B cell (primary cell): ENCODE results near the gene IRF8. TPM values are rescaled to one million over a fixed set of nuclear protein-coding genes. Genes with fewer than 3 reads are reported as not detected.

Source experiments
- ATAC-seq: fragments of 200-7000 bp; cut with Tn5 transposase; one replicate; pipeline ENCODE4 v1.10.0; 2021; ENCODE audit warnings: low read depth, mild to moderate bottlenecking, moderate number of reproducible peaks, moderate library complexity
- CTCF ChIA-PET: fragments of 350-600 bp; sonication (Branson Sonifier 250); formaldehyde crosslinking; loops from one replicate; lab custom pipeline; 2021; ENCODE audit warnings: antibody characterized with exemption, inconsistent platforms; lab: Charles Lee
- POLR2A ChIA-PET: fragments of 350-600 bp; sonication (Branson Sonifier 250); formaldehyde crosslinking; loops from one replicate; lab custom pipeline; 2021; ENCODE audit warnings: antibody characterized with exemption; lab: Charles Lee
- DNase-seq: peaks from one replicate; pipeline ENCODE4 v3.0.0; 2013
- H2AFZ ChIP-seq: 2 replicates; pipeline ENCODE4 v1.6.1; 2012; ENCODE audit warnings: mild to moderate bottlenecking, low read depth, low read length; ENCODE audit not compliant: insufficient read depth, poor library complexity, severe bottlenecking
- H3K27ac ChIP-seq, 2 donors: 1 replicate in 1 of 2; 2 replicates in 1 of 2; pipeline ENCODE4 v1.5.1; 2012 to 2013; ENCODE audit warnings: low read length in 2 of 2, mild to moderate bottlenecking in 2 of 2, moderate library complexity in 1 of 2
- H3K27me3 ChIP-seq, 4 experiments: fragments of 200-600 bp in 1 of 4; sonication (generic) in 1 of 4; replicated peaks in 1 of 4; 1 replicate in 2 of 4; 2 replicates in 2 of 4; pipeline versions ENCODE4 v1.6.1 to v1.7.0; 2013 to 2016; ENCODE audit warnings: low read length in 3 of 4, mild to moderate bottlenecking in 2 of 4, mixed read lengths in 1 of 4, moderate library complexity in 1 of 4; ENCODE audit not compliant: insufficient read depth in 4 of 4, control insufficient read depth in 3 of 4; ENCODE audit errors: control extremely low read depth in 1 of 4
- H3K36me3 ChIP-seq, 2 experiments: replicated peaks in 1 of 2; 1 replicate in 1 of 2; 2 replicates in 1 of 2; pipeline versions ENCODE4 v1.6.1 to v1.7.1; 2013; ENCODE audit warnings: low read length in 1 of 2; ENCODE audit not compliant: insufficient read depth in 2 of 2, control insufficient read depth in 1 of 2; ENCODE audit errors: control extremely low read depth in 1 of 2, extremely low read depth in 1 of 2
- H3K4me1 ChIP-seq, 2 donors: fragments of 200-600 bp in 1 of 2; sonication (generic) in 1 of 2; 1 replicate in 1 of 2; 2 replicates in 1 of 2; pipeline versions ENCODE4 v1.5.1 to v1.6.1; 2013 to 2017; ENCODE audit warnings: low read length in 2 of 2; ENCODE audit not compliant: control insufficient read depth in 2 of 2, insufficient read depth in 2 of 2
- H3K4me2 ChIP-seq: replicated peaks from 2 replicates; pipeline ENCODE3; 2012; ENCODE audit warnings: mild to moderate bottlenecking, low read depth, low read length; ENCODE audit not compliant: poor library complexity, severe bottlenecking
- H3K4me3 ChIP-seq, 5 experiments: fragments of 200-600 bp in 1 of 5; sonication (generic) in 1 of 5; 1 replicate in 3 of 5; 2 replicates in 2 of 5; pipeline versions ENCODE4 v1.5.1 to v1.7.0; 2011 to 2016; ENCODE audit warnings: low read length in 4 of 5, mild to moderate bottlenecking in 4 of 5, low read depth in 2 of 5, control low read depth in 1 of 5, moderate library complexity in 1 of 5; ENCODE audit not compliant: insufficient read depth in 1 of 5; ENCODE audit errors: control extremely low read depth in 1 of 5, extremely low read depth in 1 of 5
- H3K79me2 ChIP-seq: fragments of 200-600 bp; sonication (generic); one replicate; pipeline ENCODE4 v1.6.0; 2016; ENCODE audit warnings: low read length; ENCODE audit not compliant: control insufficient read depth, insufficient read depth
- H3K9ac ChIP-seq: fragments of 200-600 bp; sonication (generic); 2 replicates; pipeline ENCODE4 v1.6.1; 2017; ENCODE audit warnings: mild to moderate bottlenecking, low read length, moderate library complexity
- H3K9me3 ChIP-seq, 3 donors: one replicate each; pipeline versions ENCODE4 v1.6.1 to v1.7.1; 2013; ENCODE audit warnings: low read length in 2 of 3; ENCODE audit not compliant: control insufficient read depth in 2 of 3, insufficient read depth in 1 of 3; ENCODE audit errors: control extremely low read depth in 1 of 3
- H4K20me1 ChIP-seq: 2 replicates; pipeline ENCODE4 v1.6.0; 2012; ENCODE audit warnings: mild to moderate bottlenecking, low read length; ENCODE audit not compliant: insufficient read depth, control insufficient read depth, poor library complexity, severe bottlenecking
- H3K27ac Mint-ChIP-seq: one replicate; pipeline ENCODE4 v1.8.0; 2021; ENCODE audit warnings: mixed read lengths
- H3K27me3 Mint-ChIP-seq: one replicate; pipeline ENCODE4 v1.8.0; 2021; ENCODE audit warnings: mixed read lengths
- H3K4me1 Mint-ChIP-seq: one replicate; pipeline ENCODE4 v1.8.0; 2021; ENCODE audit warnings: mixed read lengths
- H3K4me3 Mint-ChIP-seq: one replicate; pipeline ENCODE4 v1.8.0; 2021; ENCODE audit warnings: mixed read lengths
- H3K9me3 Mint-ChIP-seq: one replicate; pipeline ENCODE4 v1.8.0; 2022; ENCODE audit warnings: mixed read lengths; ENCODE audit not compliant: insufficient read depth
- EZH2 ChIP-seq: IDR thresholded peaks from 2 replicates; pipeline ENCODE4 v1.6.1; 2012; ENCODE audit warnings: borderline replicate concordance, low read depth, mild to moderate bottlenecking, moderate library complexity, low read length; ENCODE audit not compliant: insufficient read depth, poor library complexity, severe bottlenecking
- WGBS: methylation state at CpG from one replicate; pipeline ENCODE4 v1.1.5; 2013; ENCODE audit warnings: missing lambda C conversion rate; ENCODE audit not compliant: insufficient coverage; 5-methylcytosine and 5-hydroxymethylcytosine counted together
- intact Hi-C: fragments of 100-400 bp; cut with micrococcal nuclease; formaldehyde crosslinking; loops from one replicate; pipeline ENCODE4 v1.10.0; 2022
- polyA plus RNA-seq: library from polyadenylated mRNA; depleted of rRNA; stranded (reverse); fragments of >200 nt; gene quantifications from 2 replicates; pipeline ENCODE4 v1.2.3, GENCODE V29; 2012
- total RNA-seq, 2 donors: library from RNA; stranded (reverse); fragments of 120-200 nt in 1 of 2; gene quantifications; 1 replicate in 1 of 2; 2 replicates in 1 of 2; pipeline versions ENCODE4 v1.2.3 to v1.2.4, GENCODE V29; 2013 to 2022
- TF ChIP-seq, protein P1 (sequence below): fragments of 200-600 bp; IDR thresholded peaks from one replicate; pipeline ENCODE4 v1.8.0; 2022; ENCODE audit warnings: antibody characterized with exemption, mild to moderate bottlenecking

The IRF8 gene
- total and polyA plus RNA-seq, 2 donors (not counting 1 experiment from before 2014, with no cell fraction given): 309 to 332 TPM

DNA sequence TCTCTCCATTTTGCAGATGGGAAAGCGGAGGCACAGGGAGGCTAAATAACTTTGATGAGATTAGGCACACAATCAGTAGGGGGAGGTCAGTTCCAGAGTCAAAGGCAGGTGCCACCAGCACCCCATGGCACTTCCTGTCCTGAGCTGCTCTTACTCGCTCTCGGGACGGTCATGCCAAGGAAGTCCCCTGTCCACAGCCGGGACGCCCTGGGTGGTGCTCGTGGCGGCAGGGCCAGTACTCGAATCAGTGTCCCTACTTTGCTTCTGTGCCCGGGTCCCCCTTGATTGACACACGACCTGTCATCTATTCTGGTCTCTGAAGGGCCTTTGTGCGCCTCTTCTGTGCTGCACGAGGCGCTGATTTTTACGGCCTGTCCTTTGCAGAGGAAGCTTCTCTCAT, 31.3 kb downstream of the IRF8 start:
- Histone ChIP-seq H3K4me2 (no peak overlapping the region), H3K4me3 (no peak overlapping the region), H3K27ac (no peak overlapping the region), H3K9me3 (peaks cover 0 to 6% (median 0%) of the 10 kb centered on the region in 3 donors), H3K27me3 (no peaks in the 10 kb centered on the region), H3K4me1 (peaks cover 74 to 85% of the 10 kb centered on the region in 2 donors), H4K20me1 (no peaks in the 10 kb centered on the region), H3K9ac (no peak overlapping the region), H3K36me3 (no peaks in the 10 kb centered on the region), H2AFZ (no peak overlapping the region), H3K79me2 (peaks cover 51% of the 10 kb centered on the region)
- Mint-ChIP-seq H3K27me3 (no peaks in the 10 kb centered on the region), H3K27ac (peak overlapping the region; percentile 26), H3K4me1 (peaks cover 86% of the 10 kb centered on the region), H3K4me3 (no peak overlapping the region), H3K9me3 (no peaks in the 10 kb centered on the region)
- DNase-seq: no peak
- intact Hi-C loops: loop anchor here (5.0 kb wide), 1 partner anchor 37 kb away; no protein-coding TSS in a partner anchor
- no peak for TF ChIP-seq EZH2
- TF ChIP-seq, protein P1, sequence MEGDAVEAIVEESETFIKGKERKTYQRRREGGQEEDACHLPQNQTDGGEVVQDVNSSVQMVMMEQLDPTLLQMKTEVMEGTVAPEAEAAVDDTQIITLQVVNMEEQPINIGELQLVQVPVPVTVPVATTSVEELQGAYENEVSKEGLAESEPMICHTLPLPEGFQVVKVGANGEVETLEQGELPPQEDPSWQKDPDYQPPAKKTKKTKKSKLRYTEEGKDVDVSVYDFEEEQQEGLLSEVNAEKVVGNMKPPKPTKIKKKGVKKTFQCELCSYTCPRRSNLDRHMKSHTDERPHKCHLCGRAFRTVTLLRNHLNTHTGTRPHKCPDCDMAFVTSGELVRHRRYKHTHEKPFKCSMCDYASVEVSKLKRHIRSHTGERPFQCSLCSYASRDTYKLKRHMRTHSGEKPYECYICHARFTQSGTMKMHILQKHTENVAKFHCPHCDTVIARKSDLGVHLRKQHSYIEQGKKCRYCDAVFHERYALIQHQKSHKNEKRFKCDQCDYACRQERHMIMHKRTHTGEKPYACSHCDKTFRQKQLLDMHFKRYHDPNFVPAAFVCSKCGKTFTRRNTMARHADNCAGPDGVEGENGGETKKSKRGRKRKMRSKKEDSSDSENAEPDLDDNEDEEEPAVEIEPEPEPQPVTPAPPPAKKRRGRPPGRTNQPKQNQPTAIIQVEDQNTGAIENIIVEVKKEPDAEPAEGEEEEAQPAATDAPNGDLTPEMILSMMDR: no peak
- no peak for ATAC-seq
- ChIA-PET POLR2A (interaction anchor here (0.6 kb wide), 1 partner anchor 14 kb away, joined by 3 read pairs; no protein-coding TSS in a partner anchor), CTCF (interaction anchor here (1.8 to 7.4 kb wide), 4 partner anchors 13 to 110 kb away, joined by 8 to 64 read pairs (median 9); no protein-coding TSS in a partner anchor)
- WGBS: 91% methylated on average over 15 of the region's 15 CpGs

DNA sequence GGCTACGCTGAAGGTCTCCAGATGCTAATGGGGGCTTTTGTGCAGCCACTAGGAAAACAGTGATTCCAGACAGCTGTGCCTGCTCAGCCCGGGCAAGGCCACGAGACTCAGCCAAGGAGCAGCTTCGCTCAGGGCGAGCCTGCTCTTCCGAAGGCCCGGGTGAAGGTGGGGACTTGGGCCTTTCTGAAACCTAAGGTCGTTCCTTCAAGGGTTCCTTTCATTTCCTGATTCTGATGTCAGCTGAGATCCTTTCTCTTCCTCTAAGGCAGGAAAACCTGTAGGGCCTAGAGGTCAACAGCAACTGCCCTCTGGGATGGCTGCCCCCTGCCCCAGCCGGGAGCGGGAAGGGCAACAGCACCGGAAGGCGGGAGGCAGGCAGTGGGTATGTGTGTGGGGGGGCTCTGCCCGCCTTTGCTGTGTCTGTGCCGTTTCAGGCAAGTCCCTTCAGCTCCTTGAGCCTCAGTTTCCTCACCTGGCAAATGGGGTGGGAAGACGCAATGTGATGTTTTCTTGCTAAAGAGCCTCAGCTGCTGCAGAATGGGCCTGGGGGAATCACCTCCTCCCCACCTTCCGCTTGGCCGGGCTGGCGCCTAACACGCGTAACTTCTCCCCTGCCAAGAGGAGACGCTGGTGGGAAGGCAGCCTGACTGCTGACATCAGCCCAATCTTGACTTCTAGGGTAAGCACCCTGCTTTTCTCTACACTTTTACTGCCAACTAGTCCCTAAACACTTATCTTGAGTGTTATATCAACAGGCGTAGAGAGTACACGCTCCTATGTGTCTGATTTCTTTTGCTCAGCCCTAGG, 32.8 kb downstream of the IRF8 start:
- Mint-ChIP-seq H3K4me3 (peak overlapping the region; percentile 61), H3K9me3 (no peaks in the 10 kb centered on the region), H3K27me3 (no peaks in the 10 kb centered on the region), H3K27ac (peak overlapping the region; percentile 78), H3K4me1 (peaks cover 89% of the 10 kb centered on the region)
- H2AFZ ChIP-seq: no peak overlapping the region
- peak overlapping the region; percentile 4 to 43 for H3K27ac ChIP-seq
- peaks cover 49% of the 10 kb centered on the region for H3K79me2 ChIP-seq
- no peak overlapping the region for H3K9ac ChIP-seq
- DNase-seq (peak; percentile 82), ATAC-seq (peak; percentile 28)
- peaks cover 78 to 92% of the 10 kb centered on the region in 2 donors for H3K4me1 ChIP-seq
- peak overlapping the region; percentile 51 for H3K4me2 ChIP-seq
- WGBS: 52% methylated on average over 22 of the region's 23 CpGs
- TF ChIP-seq, protein P1: peak; percentile 35
- no peak for TF ChIP-seq EZH2
- no peaks in the 10 kb centered on the region for H4K20me1 ChIP-seq
- no peaks in the 10 kb centered on the region for H3K27me3 ChIP-seq
- ChIA-PET POLR2A (interaction anchor here (1.2 kb wide), 1 partner anchor 32 kb away, joined by 4 read pairs; no protein-coding TSS in a partner anchor), CTCF (interaction anchor here (0.8 to 7.4 kb wide), 8 partner anchors 9 to 111 kb away, joined by 3 to 64 read pairs (median 4); no protein-coding TSS in a partner anchor)
- H3K4me3 ChIP-seq: no peak overlapping the region
- no peaks in the 10 kb centered on the region for H3K36me3 ChIP-seq
- intact Hi-C loops: loop anchor here (5.0 kb wide), 1 partner anchor 36 kb away; no protein-coding TSS in a partner anchor
- no peaks in the 10 kb centered on the region for H3K9me3 ChIP-seq
